ENCODE measurements around the gene GRID2. TPM values are rescaled to one million over a fixed set of nuclear protein-coding genes. Genes with fewer than 3 reads are reported as not detected.
"Not testable (repeated sequence)": the region's sequence is repeated elsewhere in the genome, so short reads cannot be mapped to it uniquely, and the experiment has no call there.

Gene GRID2
- total RNA-seq, 1 donor from 2014 or later, result not detected

DNA sequence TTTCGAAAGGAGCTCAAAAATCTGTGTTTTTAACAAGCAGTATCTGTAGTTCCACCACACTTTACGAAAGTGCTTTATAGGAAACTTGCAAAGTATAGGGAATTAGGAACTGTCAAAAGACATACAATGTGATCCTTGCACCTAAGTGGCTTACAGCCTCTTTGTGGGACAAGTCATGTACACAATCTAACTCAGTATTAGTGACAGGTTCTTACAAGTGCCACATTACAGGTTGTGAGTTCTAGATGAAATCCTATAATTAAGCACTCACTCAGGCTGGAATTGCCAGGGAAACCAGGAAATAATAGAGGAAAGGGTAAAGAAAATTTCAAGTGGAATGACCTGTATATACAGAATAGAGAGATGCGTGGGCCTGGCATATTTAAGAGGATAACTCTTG is 957.4 kb downstream of the GRID2 start:
- TF ChIP-seq, protein P1, sequence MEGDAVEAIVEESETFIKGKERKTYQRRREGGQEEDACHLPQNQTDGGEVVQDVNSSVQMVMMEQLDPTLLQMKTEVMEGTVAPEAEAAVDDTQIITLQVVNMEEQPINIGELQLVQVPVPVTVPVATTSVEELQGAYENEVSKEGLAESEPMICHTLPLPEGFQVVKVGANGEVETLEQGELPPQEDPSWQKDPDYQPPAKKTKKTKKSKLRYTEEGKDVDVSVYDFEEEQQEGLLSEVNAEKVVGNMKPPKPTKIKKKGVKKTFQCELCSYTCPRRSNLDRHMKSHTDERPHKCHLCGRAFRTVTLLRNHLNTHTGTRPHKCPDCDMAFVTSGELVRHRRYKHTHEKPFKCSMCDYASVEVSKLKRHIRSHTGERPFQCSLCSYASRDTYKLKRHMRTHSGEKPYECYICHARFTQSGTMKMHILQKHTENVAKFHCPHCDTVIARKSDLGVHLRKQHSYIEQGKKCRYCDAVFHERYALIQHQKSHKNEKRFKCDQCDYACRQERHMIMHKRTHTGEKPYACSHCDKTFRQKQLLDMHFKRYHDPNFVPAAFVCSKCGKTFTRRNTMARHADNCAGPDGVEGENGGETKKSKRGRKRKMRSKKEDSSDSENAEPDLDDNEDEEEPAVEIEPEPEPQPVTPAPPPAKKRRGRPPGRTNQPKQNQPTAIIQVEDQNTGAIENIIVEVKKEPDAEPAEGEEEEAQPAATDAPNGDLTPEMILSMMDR (conservative IDR thresholded peaks at IDR 0.05; ENCODE audit: low read depth, low read length), result no peak
- DNase-seq (ENCODE audit: low read depth), result no peak
- H3K4me3 ChIP-seq (ENCODE audit: low read depth, low read length), result no peak overlapping the region

DNA sequence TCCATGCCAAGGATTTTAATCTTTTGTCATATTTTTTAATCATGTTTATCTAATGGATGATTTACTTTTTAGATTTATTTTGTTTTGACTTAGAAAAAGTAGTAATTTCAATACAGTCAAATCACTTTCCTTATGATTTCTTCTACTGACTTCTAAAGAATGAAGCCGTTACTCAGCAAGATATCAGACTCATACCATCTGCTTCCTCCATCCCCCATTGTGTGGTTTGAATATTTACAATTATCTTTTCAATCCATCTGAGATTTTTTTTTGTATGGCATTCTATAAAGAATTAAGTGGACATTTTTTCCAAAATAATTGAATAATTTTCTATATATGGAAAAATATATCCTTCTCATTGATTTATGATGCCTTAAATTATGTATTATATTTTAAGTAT is 959.4 kb downstream of the GRID2 start:
- TF ChIP-seq, protein P1 (conservative IDR thresholded peaks at IDR 0.05; ENCODE audit: low read depth, low read length), result no peak
- no peak overlapping the region for H3K4me3 ChIP-seq (ENCODE audit: low read depth, low read length)
- DNase-seq (ENCODE audit: low read depth), result no peak

DNA sequence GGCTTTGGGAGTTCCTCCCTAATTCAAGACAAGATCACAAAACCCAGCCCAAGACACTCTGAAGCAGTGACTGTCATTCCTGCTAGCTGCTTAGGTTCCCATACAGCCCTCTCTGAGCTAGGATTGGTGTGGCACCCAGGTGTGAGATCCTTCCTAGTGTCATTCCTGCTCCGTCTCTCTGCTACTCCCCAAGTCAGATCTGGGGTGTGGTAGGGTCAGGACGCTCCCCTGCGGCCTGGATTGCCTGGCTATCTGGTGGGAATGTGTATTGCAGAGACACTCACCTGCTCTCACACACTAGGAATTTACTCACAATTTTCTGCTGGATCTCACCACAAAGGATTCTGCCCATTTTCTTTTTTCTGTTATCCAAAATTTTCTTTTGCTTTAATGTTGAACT is 964.0 kb downstream of the GRID2 start:
- TF ChIP-seq, protein P1 (conservative IDR thresholded peaks at IDR 0.05; ENCODE audit: low read depth, low read length), result no peak
- H3K4me3 ChIP-seq (ENCODE audit: low read depth, low read length), result no peak overlapping the region
- no peak for DNase-seq (ENCODE audit: low read depth)

DNA sequence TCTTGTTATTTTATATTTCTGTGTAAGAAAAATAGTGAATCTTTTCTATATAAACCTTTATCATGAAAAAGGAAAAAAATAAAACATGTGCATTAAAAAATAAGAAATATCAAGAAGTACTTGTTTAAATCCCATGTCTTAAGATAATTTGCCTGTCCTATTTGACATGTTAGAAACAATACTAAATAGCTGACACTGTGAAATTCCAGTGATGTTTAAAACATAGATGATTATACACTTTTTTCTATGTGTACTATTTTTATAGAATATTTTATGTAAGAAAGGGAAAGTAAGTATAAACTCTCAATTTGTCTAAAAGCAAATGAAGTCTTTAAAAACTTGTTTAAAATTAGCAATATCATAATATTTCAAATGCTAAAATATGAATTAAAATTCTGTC is 981.6 kb downstream of the GRID2 start:
- no peak overlapping the region for H3K4me3 ChIP-seq (ENCODE audit: low read depth, low read length)
- TF ChIP-seq, protein P1 (conservative IDR thresholded peaks at IDR 0.05; ENCODE audit: low read depth, low read length), result no peak
- DNase-seq (ENCODE audit: low read depth), result no peak

DNA sequence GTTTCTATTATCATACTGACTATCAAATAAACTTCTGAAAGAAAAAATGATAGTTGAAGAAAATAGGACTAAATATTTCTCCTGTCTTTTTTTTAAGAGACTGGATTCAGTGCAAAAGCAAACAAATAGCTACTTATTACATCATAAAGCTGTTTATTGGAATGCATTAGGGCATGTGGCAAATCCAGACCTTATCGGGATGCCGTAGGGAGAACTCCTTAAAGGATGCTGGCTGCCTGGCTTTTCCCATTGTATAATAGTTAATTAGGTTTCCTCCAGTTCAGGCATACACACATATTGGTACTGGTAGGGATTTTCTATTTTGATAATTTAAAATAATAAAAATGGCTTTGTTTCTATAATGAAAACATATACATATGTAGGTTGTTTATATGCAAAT is 985.5 kb downstream of the GRID2 start:
- DNase-seq (ENCODE audit: low read depth), result no peak
- TF ChIP-seq, protein P1 (conservative IDR thresholded peaks at IDR 0.05; ENCODE audit: low read depth, low read length), result no peak
- H3K4me3 ChIP-seq (ENCODE audit: low read depth, low read length), result no peak overlapping the region

DNA sequence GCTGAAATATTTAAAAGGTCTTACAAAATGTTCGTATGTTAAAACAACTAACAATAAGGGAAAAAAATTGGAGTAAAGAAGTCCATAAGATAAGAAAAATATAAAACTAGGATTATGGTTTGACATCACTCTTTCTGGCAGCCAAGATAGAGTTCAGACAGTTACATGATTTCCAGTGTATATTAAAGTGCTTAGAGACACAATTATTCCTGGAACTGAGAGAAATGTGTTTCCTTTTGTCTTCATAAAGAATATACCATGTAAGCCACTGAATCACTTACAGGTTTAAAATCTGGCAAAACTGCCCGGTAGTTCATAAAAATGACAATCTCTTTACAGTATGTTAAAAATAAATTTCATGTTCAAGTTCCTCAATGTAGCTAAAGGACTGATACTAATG is 986.1 kb downstream of the GRID2 start:
- TF ChIP-seq, protein P1 (conservative IDR thresholded peaks at IDR 0.05; ENCODE audit: low read depth, low read length), result no peak
- no peak overlapping the region for H3K4me3 ChIP-seq (ENCODE audit: low read depth, low read length)
- DNase-seq (ENCODE audit: low read depth), result no peak

DNA sequence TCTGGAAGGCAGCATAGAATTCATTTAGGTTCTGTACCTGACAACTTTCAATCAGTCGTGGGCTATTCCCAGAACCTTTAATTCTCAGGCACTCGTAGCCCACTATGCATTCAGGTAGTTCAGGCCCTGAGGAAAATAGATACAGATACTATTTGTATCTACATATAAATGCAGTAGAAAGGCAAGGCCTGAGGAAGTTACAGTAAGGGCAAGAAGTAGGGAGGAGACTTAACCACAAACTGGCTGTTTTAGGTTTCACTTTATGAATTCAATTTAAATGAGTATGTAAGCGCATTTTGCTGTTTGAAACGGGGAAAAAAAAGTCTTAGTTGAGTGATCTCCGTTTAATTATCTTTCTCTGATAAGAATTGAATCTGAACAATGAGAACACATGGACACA is 995.4 kb downstream of the GRID2 start:
- H3K4me3 ChIP-seq (ENCODE audit: low read depth, low read length), result no peak overlapping the region
- no peak for DNase-seq (ENCODE audit: low read depth)
- TF ChIP-seq, protein P1 (conservative IDR thresholded peaks at IDR 0.05; ENCODE audit: low read depth, low read length), result no peak

DNA sequence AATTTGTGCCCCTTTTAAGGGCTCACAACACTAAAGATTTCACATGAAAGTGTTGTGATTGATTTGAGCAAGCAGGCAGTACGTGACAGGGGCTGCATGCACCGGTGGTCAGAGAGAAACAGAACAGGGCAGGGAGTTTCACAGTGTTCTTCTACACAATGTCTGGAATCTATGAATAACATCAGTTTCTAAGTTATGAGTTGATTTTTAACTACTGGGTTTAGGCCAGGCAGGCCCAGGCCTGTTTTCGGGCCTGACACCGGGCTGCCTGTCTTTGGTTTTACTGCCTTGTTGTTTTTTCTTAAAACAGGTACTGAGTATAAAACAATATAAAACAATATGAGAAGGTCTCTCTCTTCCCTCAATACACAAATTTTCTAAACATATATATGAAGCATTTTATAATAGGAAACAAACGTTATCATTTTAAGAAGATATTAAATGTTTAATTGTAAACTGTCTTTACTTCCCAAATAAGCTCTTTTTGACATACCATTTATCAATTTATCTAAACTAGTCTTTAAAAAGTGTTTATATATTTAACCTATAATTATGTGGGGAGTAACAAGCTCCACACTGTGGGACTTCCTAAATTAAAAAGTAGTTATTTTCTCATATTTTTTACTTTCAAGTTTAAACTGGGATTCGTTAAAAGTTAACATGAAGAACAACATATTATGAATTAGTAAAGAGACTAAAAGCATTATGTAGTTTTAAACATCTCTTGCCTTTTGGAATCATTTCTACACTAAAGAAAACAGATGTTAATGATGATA is 997.2 kb downstream of the GRID2 start:
- not testable (repeated sequence) for H3K4me3 ChIP-seq (ENCODE audit: low read depth, low read length); DNase-seq (ENCODE audit: low read depth)

Data from epithelial cell of proximal tubule (primary cell).